PC-9 (cell line): ENCODE results near the gene NAP1L4. TPM values are rescaled to one million over a fixed set of nuclear protein-coding genes. Genes with fewer than 3 reads are reported as not detected.

Experiments
- BruUV-seq: library from RNA; stranded (reverse); fragments of 400-500 nt; replicated peaks from 2 replicates; lab custom pipeline; 2021; lab: Mats Ljungman, UMichigan
- CTCF ChIA-PET: fragments of 300-600 bp; sonication (Branson Sonifier 250); formaldehyde crosslinking; loops from one replicate; lab custom pipeline; 2022; ENCODE audit warnings: antibody characterized with exemption; lab: Charles Lee
- POLR2A ChIA-PET: fragments of 300-600 bp; sonication (Branson Sonifier 250); formaldehyde crosslinking; loops from one replicate; lab custom pipeline; 2022; ENCODE audit warnings: antibody characterized with exemption; ENCODE audit not compliant: unreplicated experiment; lab: Charles Lee
- DNase-seq, 2 experiments: peaks; one replicate each; pipeline versions ENCODE4 v3.0.0 to v3.0.0-alpha.2; 2015 to 2022; ENCODE audit warnings: mixed read lengths in 1 of 2
- H2AFZ ChIP-seq: fragments of 200-600 bp; sonication (generic); 2 replicates; pipeline ENCODE4 v1.8.1; 2017; ENCODE audit warnings: antibody characterized with exemption
- H3F3A ChIP-seq: fragments of 200-600 bp; sonication (generic); 2 replicates; pipeline ENCODE4 v1.8.1; 2017; ENCODE audit warnings: antibody characterized with exemption, mild to moderate bottlenecking, low read depth; ENCODE audit not compliant: insufficient read depth
- H3K27ac ChIP-seq: fragments of 200-600 bp; sonication (generic); 2 replicates; pipeline ENCODE4 v1.6.1; 2016; ENCODE audit warnings: mixed run types
- H3K27me3 ChIP-seq: fragments of 200-600 bp; sonication (generic); 2 replicates; pipeline ENCODE4 v1.6.1; 2016; ENCODE audit warnings: low read depth, mixed run types; ENCODE audit not compliant: insufficient read depth
- H3K36me3 ChIP-seq: fragments of 200-600 bp; sonication (generic); 2 replicates; pipeline ENCODE4 v1.6.1; 2016; ENCODE audit warnings: low read depth, mixed run types
- H3K4me1 ChIP-seq: fragments of 200-600 bp; sonication (generic); replicated peaks from 2 replicates; pipeline ENCODE4 v1.6.1; 2016; ENCODE audit warnings: mixed run types; ENCODE audit not compliant: insufficient read depth
- H3K4me2 ChIP-seq: fragments of 200-600 bp; sonication (generic); 2 replicates; pipeline ENCODE4 v1.6.1; 2017; ENCODE audit warnings: mixed run types
- H3K4me3 ChIP-seq: fragments of 200-600 bp; sonication (generic); 2 replicates; pipeline ENCODE4 v1.6.1; 2016; ENCODE audit warnings: mixed run types
- H3K79me2 ChIP-seq: fragments of 200-600 bp; sonication (generic); 2 replicates; pipeline ENCODE4 v1.6.1; 2017; ENCODE audit warnings: low read depth, mixed run types
- H3K9me2 ChIP-seq: fragments of 200-600 bp; sonication (generic); 2 replicates; pipeline ENCODE4 v1.8.1; 2017; ENCODE audit warnings: mild to moderate bottlenecking; ENCODE audit not compliant: insufficient read depth
- H3K9me3 ChIP-seq: fragments of 200-600 bp; sonication (generic); 2 replicates; pipeline ENCODE4 v1.8.1; 2016; ENCODE audit warnings: low read depth; ENCODE audit not compliant: insufficient read depth
- H4K20me1 ChIP-seq: fragments of 200-600 bp; sonication (generic); 2 replicates; pipeline ENCODE4 v1.8.1; 2017; ENCODE audit not compliant: insufficient read depth
- EZH2 ChIP-seq: fragments of 200-600 bp; sonication (generic); IDR thresholded peaks from 2 replicates; pipeline ENCODE4 v1.8.0; 2017; ENCODE audit warnings: antibody characterized with exemption, low read depth
- intact Hi-C: fragments of 100-400 bp; cut with micrococcal nuclease; formaldehyde crosslinking; loops from one replicate; pipeline ENCODE4 v1.10.0; 2022; ENCODE audit not compliant: unreplicated experiment
- total RNA-seq: library from RNA; stranded (reverse); gene quantifications from 2 replicates; pipeline ENCODE4 v1.2.3, GENCODE V29; 2021
- TF ChIP-seq, protein P1 (sequence below): fragments of 200-600 bp; sonication (generic); conservative IDR thresholded peaks from 2 replicates; pipeline ENCODE4 v1.6.1; 2017; ENCODE audit warnings: mixed run types, antibody characterized with exemption, mild to moderate bottlenecking, moderate library complexity

NAP1L4 gene
- total RNA-seq, 1 experiment from 2014 or later: 86.7 TPM

DNA sequence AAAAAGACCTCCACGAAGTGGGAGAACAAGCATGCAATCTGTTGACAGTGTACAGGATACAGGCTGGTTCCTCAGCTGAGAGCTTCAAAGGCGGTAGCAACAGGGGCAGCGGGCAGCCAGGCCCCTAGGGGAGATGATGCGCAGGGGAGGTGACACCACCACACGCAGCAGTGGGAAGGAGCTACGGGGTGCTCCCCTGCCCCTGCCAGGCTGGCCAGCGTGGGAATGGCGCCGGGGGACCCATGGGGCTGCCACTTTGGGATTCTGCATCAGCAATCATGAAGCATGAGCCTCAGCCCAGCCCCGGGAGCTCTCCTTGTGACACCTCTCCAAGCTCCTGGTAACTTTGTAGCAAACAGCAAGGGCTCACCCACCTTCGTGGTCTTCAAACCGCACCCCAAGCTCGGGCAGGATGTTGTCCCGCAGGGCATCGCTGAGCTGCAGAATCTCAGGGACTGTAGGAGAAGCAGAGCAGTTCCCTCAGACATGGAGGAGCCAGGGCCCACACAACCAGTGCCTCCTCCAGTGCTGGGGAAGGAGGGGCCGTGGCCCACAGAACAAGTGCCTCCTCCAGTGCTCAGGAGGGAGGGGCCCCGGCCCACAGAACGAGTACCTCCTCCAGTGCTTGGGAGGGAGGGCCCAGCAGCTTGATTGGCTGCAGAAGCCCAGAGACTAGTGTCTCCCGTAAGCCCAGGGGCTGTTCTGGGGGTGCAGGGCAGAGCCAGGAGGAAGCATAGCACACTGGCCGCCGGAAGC is 14.6 kb upstream of the NAP1L4 start:
- no peaks in the 10 kb centered on the region for H3F3A ChIP-seq
- intact Hi-C loops: no loop called here
- H3K27me3 ChIP-seq: no peaks in the 10 kb centered on the region
- no TSS peak for BruUV-seq
- no peaks in the 10 kb centered on the region for H3K4me1 ChIP-seq
- no peak overlapping the region for H3K4me2 ChIP-seq
- H4K20me1 ChIP-seq: peaks cover 6% of the 10 kb centered on the region; the same call in 1 of the 2 replicates
- no peaks in the 10 kb centered on the region for H3K79me2 ChIP-seq
- H3K36me3 ChIP-seq: no peaks in the 10 kb centered on the region
- no peaks in the 10 kb centered on the region for H3K9me2 ChIP-seq
- no peak overlapping the region for H2AFZ ChIP-seq
- ChIA-PET POLR2A (no interaction called here), CTCF (no interaction called here)
- no peak for TF ChIP-seq EZH2
- TF ChIP-seq, protein P1, sequence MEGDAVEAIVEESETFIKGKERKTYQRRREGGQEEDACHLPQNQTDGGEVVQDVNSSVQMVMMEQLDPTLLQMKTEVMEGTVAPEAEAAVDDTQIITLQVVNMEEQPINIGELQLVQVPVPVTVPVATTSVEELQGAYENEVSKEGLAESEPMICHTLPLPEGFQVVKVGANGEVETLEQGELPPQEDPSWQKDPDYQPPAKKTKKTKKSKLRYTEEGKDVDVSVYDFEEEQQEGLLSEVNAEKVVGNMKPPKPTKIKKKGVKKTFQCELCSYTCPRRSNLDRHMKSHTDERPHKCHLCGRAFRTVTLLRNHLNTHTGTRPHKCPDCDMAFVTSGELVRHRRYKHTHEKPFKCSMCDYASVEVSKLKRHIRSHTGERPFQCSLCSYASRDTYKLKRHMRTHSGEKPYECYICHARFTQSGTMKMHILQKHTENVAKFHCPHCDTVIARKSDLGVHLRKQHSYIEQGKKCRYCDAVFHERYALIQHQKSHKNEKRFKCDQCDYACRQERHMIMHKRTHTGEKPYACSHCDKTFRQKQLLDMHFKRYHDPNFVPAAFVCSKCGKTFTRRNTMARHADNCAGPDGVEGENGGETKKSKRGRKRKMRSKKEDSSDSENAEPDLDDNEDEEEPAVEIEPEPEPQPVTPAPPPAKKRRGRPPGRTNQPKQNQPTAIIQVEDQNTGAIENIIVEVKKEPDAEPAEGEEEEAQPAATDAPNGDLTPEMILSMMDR: no peak
- no peaks in the 10 kb centered on the region for H3K9me3 ChIP-seq
- DNase-seq: no peak
- no peak overlapping the region for H3K4me3 ChIP-seq
- no peak overlapping the region for H3K27ac ChIP-seq

DNA sequence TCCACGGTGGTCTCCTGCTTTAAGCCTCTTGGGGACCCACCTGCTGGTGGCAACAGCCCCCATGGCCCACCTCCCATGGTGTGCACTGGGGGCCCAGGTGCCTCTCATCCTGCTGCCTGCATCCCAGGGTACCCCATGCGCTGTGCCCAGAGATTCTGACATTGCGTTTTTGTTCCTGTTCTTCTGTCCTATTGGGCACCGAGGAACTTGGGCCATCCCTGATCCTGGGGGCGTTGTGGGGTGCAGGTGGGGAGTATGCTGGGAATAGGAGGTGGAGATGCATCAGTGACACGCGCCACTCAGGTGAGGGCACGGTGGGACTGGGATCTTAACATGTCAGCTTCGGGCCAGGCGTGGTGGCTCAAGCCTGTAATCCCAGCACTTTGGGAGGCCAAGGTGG is 12.4 kb upstream of the NAP1L4 start:
- no peaks in the 10 kb centered on the region for H3F3A ChIP-seq
- no peaks in the 10 kb centered on the region for H3K36me3 ChIP-seq
- no peak overlapping the region for H3K4me3 ChIP-seq
- no peak overlapping the region for H2AFZ ChIP-seq
- intact Hi-C loops: no loop called here
- ChIA-PET CTCF (no interaction called here), POLR2A (no interaction called here)
- BruUV-seq: no TSS peak
- no peaks in the 10 kb centered on the region for H3K9me3 ChIP-seq
- no peaks in the 10 kb centered on the region for H3K4me1 ChIP-seq
- peaks cover 6% of the 10 kb centered on the region; the same call in 1 of the 2 replicates for H4K20me1 ChIP-seq
- no peak overlapping the region for H3K27ac ChIP-seq
- H3K27me3 ChIP-seq: no peaks in the 10 kb centered on the region
- H3K4me2 ChIP-seq: no peak overlapping the region
- no peak for DNase-seq
- no peaks in the 10 kb centered on the region for H3K9me2 ChIP-seq
- H3K79me2 ChIP-seq: no peaks in the 10 kb centered on the region
- TF ChIP-seq EZH2: no peak
- TF ChIP-seq, protein P1: no peak

DNA sequence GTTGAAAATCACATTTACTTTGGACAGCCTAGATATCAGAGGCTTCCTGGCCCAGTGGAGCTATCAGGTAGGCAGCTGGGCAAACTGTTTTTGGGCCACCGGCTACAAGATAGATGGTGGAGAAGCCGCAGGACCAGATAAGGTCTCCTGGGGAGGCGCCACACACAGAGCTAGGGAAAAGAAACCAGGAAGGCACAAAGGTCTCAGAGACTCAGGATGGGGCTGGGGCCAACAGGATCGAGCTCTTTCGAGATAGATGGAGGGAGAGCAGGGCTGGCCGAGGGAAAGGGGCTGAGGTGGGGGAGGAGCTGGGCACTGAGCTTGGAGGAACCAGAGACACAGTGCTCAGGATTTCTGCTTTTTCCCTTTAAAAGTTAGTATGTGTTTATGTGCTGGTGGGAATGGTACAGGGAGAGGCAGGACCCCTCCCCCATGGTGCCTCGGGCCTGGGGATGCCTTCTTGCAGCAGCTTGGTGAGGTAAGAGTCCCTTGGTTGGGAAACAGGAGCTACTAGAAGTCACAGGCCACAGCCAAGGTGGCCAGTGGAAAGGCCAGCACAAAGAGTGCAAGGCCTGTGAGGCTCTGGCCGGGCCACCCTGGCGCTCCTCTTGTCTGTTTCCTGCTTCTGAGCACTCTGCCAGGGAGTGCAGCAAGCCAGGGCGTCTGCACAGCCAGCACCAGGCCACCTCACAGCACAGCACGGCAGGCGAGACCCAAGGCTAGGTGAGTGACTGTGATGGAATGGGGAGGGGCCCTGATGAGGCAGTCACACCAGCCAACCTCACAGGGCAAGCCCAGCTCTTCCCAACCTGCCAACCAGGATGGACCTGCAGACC is 11.5 kb upstream of the NAP1L4 start:
- BruUV-seq: no TSS peak
- TF ChIP-seq, protein P1: no peak
- TF ChIP-seq EZH2: no peak
- no peak overlapping the region for H3K27ac ChIP-seq
- H3K27me3 ChIP-seq: no peaks in the 10 kb centered on the region
- no peaks in the 10 kb centered on the region for H3F3A ChIP-seq
- H3K4me3 ChIP-seq: no peak overlapping the region
- no peaks in the 10 kb centered on the region for H3K9me3 ChIP-seq
- no peaks in the 10 kb centered on the region for H3K79me2 ChIP-seq
- H3K36me3 ChIP-seq: no peaks in the 10 kb centered on the region
- no peaks in the 10 kb centered on the region for H3K9me2 ChIP-seq
- ChIA-PET CTCF (no interaction called here), POLR2A (interaction anchor here (0.6 kb wide), 2 partner anchors 92 to 93 kb away, joined by 3 to 6 read pairs; no protein-coding TSS in a partner anchor)
- H2AFZ ChIP-seq: no peak overlapping the region
- intact Hi-C loops: no loop called here
- H4K20me1 ChIP-seq: peaks cover 6% of the 10 kb centered on the region; the same call in 1 of the 2 replicates
- H3K4me2 ChIP-seq: no peak overlapping the region
- DNase-seq: peak; percentile 72 to 77
- no peaks in the 10 kb centered on the region for H3K4me1 ChIP-seq
